ENCODE data around the gene TFEB.

DNA sequence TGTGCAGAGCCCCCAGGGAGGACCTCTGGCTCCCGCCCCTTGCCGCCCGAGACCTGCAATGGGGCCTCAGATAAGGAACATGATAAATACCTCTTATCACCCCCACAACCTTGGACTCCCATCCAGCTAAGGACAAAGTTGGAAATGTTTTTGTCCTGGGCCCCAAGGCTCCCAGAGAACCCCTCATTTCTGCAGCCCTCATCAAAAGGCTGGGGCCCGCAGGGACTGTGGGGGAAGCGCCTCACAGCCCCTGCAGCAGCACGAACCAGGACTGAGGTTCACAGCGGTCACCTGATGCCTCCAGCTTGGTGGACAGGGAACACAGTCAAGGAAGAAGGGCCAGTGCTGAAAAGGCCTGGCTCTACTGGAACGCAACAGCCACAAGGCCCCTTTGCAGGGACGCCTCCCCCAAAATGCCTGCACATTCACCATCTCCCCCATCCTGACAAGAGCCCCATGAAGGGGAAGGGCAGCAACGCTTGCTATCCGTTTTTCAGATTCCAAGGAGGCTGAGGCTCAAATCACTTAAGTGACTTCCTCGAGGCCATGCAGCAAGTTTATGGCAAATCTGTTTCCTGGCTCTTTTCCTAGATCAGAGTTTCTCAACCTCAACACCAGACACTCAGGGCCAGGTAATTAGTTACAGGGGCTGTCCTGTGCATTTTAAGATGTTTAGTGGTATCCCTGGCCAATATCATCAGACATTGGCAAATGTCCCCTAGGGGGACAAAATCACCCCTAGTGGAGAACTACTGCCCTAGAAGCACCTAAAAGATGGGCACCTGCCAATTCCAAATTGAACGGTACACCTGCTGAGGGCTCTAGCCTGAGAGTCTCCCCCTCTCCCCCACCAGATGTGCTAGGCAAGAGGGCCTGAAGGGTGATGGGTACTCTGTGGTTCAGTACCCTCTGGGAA is 10.6 kb downstream of the TFEB start:
- TF ChIP-seq YY1 (IDR thresholded peaks at IDR 0.05; ENCODE audit: insufficient read depth, insufficient read length): no peak
- no peak for TF ChIP-seq SUZ12 (IDR thresholded peaks at IDR 0.05; ENCODE audit: extremely low read depth, insufficient read depth, insufficient read length)

All from NT2/D1 (cell line).